H9 (cell line): ENCODE results near the gene NDUFB10. TPM values are rescaled to one million over a fixed set of nuclear protein-coding genes. Genes with fewer than 3 reads are reported as not detected.

Experiments used
- DNase-seq: peaks from one replicate; pipeline ENCODE4 v3.0.0-alpha.2; 2017
- H2AFZ ChIP-seq: one replicate; pipeline ENCODE4 v1.6.1; 2013; ENCODE audit warnings: mild to moderate bottlenecking, low read length, control low read depth, moderate library complexity
- H2AK5ac ChIP-seq: 2 replicates; pipeline ENCODE4 v1.6.1; 2013; ENCODE audit warnings: low read length, control low read depth, mixed read lengths; ENCODE audit not compliant: insufficient read length
- H2BK120ac ChIP-seq: one replicate; pipeline ENCODE4 v1.6.1; 2013; ENCODE audit warnings: low read depth, mild to moderate bottlenecking, low read length, control low read depth, inconsistent platforms; ENCODE audit not compliant: poor library complexity, severe bottlenecking
- H2BK12ac ChIP-seq: 2 replicates; pipeline ENCODE4 v1.6.1; 2013; ENCODE audit warnings: low read length, control low read depth, mixed read lengths, low read depth; ENCODE audit not compliant: insufficient read length
- H2BK15ac ChIP-seq: 2 replicates; pipeline ENCODE4 v1.6.1; 2013; ENCODE audit warnings: low read depth, low read length, control low read depth
- H2BK20ac ChIP-seq: one replicate; pipeline ENCODE4 v1.6.1; 2013; ENCODE audit warnings: low read depth, mild to moderate bottlenecking, low read length, control low read depth, inconsistent platforms; ENCODE audit not compliant: poor library complexity, severe bottlenecking
- H2BK5ac ChIP-seq: 2 replicates; pipeline ENCODE4 v1.6.1; 2013; ENCODE audit warnings: low read length, control low read depth, mixed read lengths; ENCODE audit not compliant: insufficient read length
- H3K14ac ChIP-seq: 2 replicates; pipeline ENCODE4 v1.6.1; 2013; ENCODE audit warnings: low read length, control low read depth; ENCODE audit not compliant: insufficient read depth
- H3K18ac ChIP-seq: 2 replicates; pipeline ENCODE4 v1.6.1; 2013; ENCODE audit warnings: low read depth, mild to moderate bottlenecking, mixed read lengths, low read length, control low read depth; ENCODE audit not compliant: insufficient read length
- H3K23ac ChIP-seq: 2 replicates; pipeline ENCODE4 v1.6.1; 2013; ENCODE audit warnings: low read length, control low read depth, mixed read lengths, low read depth; ENCODE audit not compliant: insufficient read length
- H3K23me2 ChIP-seq: 2 replicates; pipeline ENCODE4 v1.6.1; 2013; ENCODE audit warnings: low read depth, mild to moderate bottlenecking, mixed read lengths, low read length, control low read depth; ENCODE audit not compliant: insufficient read length, poor library complexity, severe bottlenecking
- H3K27ac ChIP-seq: 2 replicates; pipeline ENCODE4 v1.5.1; 2013; ENCODE audit warnings: low read length, control low read depth, mixed read lengths, low read depth; ENCODE audit not compliant: insufficient read length
- H3K27me3 ChIP-seq: 2 replicates; pipeline ENCODE4 v1.6.1; 2013; ENCODE audit warnings: low read length, control low read depth, inconsistent platforms; ENCODE audit not compliant: insufficient read depth
- H3K4ac ChIP-seq: 2 replicates; pipeline ENCODE4 v1.6.1; 2013; ENCODE audit warnings: low read depth, mild to moderate bottlenecking, control low read depth, inconsistent platforms, low read length, moderate library complexity
- H3K4me1 ChIP-seq: 2 replicates; pipeline ENCODE4 v1.6.1; 2013; ENCODE audit warnings: low read length, control low read depth, inconsistent platforms; ENCODE audit not compliant: insufficient read depth
- H3K4me2 ChIP-seq: 2 replicates; pipeline ENCODE4 v1.6.1; 2013; ENCODE audit warnings: low read length, control low read depth, mixed read lengths; ENCODE audit not compliant: insufficient read length, insufficient read depth
- H3K56ac ChIP-seq: 2 replicates; pipeline ENCODE4 v1.6.1; 2013; ENCODE audit warnings: low read depth, mild to moderate bottlenecking, mixed read lengths, low read length, control low read depth; ENCODE audit not compliant: insufficient read length
- H3K79me1 ChIP-seq: 2 replicates; pipeline ENCODE4 v1.6.1; 2013; ENCODE audit warnings: low read depth, mild to moderate bottlenecking, moderate library complexity, low read length, control low read depth, inconsistent platforms; ENCODE audit not compliant: insufficient read depth, poor library complexity, severe bottlenecking
- H3K79me2 ChIP-seq: 2 replicates; pipeline ENCODE4 v1.6.1; 2013; ENCODE audit warnings: low read length, control low read depth, inconsistent platforms; ENCODE audit not compliant: insufficient read depth
- H3K9ac ChIP-seq: 2 replicates; pipeline ENCODE4 v1.6.1; 2013; ENCODE audit warnings: low read length, control low read depth, mixed read lengths; ENCODE audit not compliant: insufficient read length; ENCODE audit errors: extremely low read depth
- H3K9me3 ChIP-seq: one replicate; pipeline ENCODE4 v1.6.1; 2013; ENCODE audit warnings: low read depth, low read length, inconsistent platforms; ENCODE audit not compliant: control insufficient read depth
- H3T11ph ChIP-seq: one replicate; pipeline ENCODE4 v1.6.1; 2013; ENCODE audit warnings: mild to moderate bottlenecking, low read length, control low read depth, inconsistent platforms
- H4K20me1 ChIP-seq: one replicate; pipeline ENCODE4 v1.6.1; 2013; ENCODE audit not compliant: control insufficient read depth, insufficient read length, insufficient read depth
- H4K5ac ChIP-seq: 2 replicates; pipeline ENCODE4 v1.6.1; 2013; ENCODE audit warnings: low read depth, mild to moderate bottlenecking, mixed read lengths, low read length, control low read depth; ENCODE audit not compliant: insufficient read length
- H4K8ac ChIP-seq: replicated peaks from 2 replicates; pipeline ENCODE4 v1.6.1; 2013; ENCODE audit warnings: low read length, control low read depth, mixed read lengths, low read depth; ENCODE audit not compliant: insufficient read length
- H4K91ac ChIP-seq: 2 replicates; pipeline ENCODE4 v1.6.1; 2013; ENCODE audit warnings: low read depth, mild to moderate bottlenecking, moderate library complexity, mixed read lengths, low read length, control low read depth; ENCODE audit not compliant: insufficient read length
- H3K27ac Mint-ChIP-seq, 3 experiments: 2 replicates in 2 of 3; 3 replicates in 1 of 3; pipeline ENCODE4 v1.8.0; 2020 to 2021; ENCODE audit warnings: mixed read lengths in 3 of 3, mild to moderate bottlenecking in 1 of 3, moderate library complexity in 1 of 3
- H3K27me3 Mint-ChIP-seq: 2 replicates; pipeline ENCODE4 v1.8.0; 2021; ENCODE audit warnings: low read depth, mild to moderate bottlenecking, moderate library complexity, mixed read lengths
- H3K36me3 Mint-ChIP-seq, 3 experiments: 2 replicates in 2 of 3; 3 replicates in 1 of 3; pipeline ENCODE4 v1.8.0; 2020 to 2021; ENCODE audit warnings: low read depth in 3 of 3, mixed read lengths in 3 of 3; ENCODE audit not compliant: insufficient read depth in 1 of 3
- H3K4me1 Mint-ChIP-seq, 2 experiments: 2 replicates each; pipeline ENCODE4 v1.8.0; 2020; ENCODE audit warnings: mixed read lengths in 2 of 2
- H3K4me3 Mint-ChIP-seq, 2 experiments: 2 replicates in 1 of 2; 3 replicates in 1 of 2; pipeline ENCODE4 v1.8.0; 2020 to 2021; ENCODE audit warnings: mild to moderate bottlenecking in 2 of 2, mixed read lengths in 2 of 2, moderate library complexity in 1 of 2
- H3K9me3 Mint-ChIP-seq, 2 experiments: 2 replicates in 1 of 2; 3 replicates in 1 of 2; pipeline ENCODE4 v1.8.0; 2020; ENCODE audit warnings: mild to moderate bottlenecking in 2 of 2, mixed read lengths in 2 of 2, moderate library complexity in 1 of 2
- WGBS: extraction: QIAGEN DNeasy Blood & Tissue Kit; methylation state at CpG from one replicate; pipeline ENCODE4 v1.1.7; 2013; ENCODE audit warnings: missing lambda C conversion rate, low lambda C conversion rate, mixed read lengths; ENCODE audit not compliant: insufficient read length; ENCODE audit errors: extremely low coverage; 5-methylcytosine and 5-hydroxymethylcytosine counted together
- total RNA-seq: library from RNA; stranded (reverse); gene quantifications from 2 replicates; pipeline ENCODE4 v1.2.1, GENCODE V29; 2021
- TF ChIP-seq, protein P1 (sequence below): fragments of 200-600 bp; sonication (generic); conservative IDR thresholded peaks from 3 replicates; pipeline ENCODE4 v1.8.0; 2021; ENCODE audit warnings: antibody characterized with exemption, mild to moderate bottlenecking

Gene NDUFB10
- total RNA-seq, 1 experiment from 2014 or later, result 191 TPM

DNA sequence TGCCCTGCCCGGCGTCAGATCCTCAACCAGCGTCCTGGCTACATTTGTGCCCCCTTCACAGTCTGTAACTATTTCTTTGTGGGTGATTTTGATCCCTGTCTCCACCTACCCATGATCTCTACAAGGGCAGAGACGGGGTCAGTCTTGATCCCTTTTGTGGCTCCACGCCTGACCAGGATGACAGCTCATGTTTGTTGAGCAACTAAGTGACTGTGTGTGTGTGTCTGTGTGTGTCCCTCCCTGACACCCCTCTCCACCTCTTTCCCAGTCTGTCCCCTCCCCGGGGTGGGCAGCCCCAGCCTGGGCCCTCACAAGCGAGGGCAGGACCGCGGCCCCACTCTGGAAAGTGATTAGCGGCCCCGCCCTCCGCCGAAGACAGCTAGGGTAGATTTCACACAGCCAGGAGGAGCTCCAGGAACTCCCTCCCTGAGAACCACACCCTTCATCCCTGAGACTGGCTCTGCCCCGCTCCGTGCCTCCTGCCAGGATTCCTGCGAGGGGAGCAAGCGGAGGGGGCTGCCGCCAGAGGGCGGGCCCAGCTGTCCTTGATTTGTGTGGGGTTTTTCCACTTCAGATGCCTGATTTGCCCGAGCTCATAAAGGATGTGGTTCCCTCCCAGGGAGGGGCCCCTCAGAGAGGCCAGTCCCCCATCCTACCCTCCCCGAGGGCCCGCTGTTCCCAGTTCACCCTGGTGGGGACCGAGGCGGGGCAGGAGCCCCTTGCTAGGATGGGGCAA lies 35.9 kb upstream of the NDUFB10 start:
- Histone ChIP-seq H4K91ac (no peak overlapping the region), H2BK120ac (no peak overlapping the region), H3K79me2 (no peaks in the 10 kb centered on the region), H2BK12ac (no peak overlapping the region), H3K27ac (no peak overlapping the region), H2BK20ac (no peak overlapping the region), H3K4me2 (peak overlapping the region; percentile 23), H3K23me2 (peaks cover 3% of the 10 kb centered on the region), H2BK5ac (no peak overlapping the region), H3K23ac (no peak overlapping the region), H3K79me1 (no peaks in the 10 kb centered on the region), H3K18ac (no peak overlapping the region), H3K4me1 (no peaks in the 10 kb centered on the region; the same call in 1 of the 2 replicates), H2AK5ac (no peak overlapping the region), H3K4ac (no peak overlapping the region), H2AFZ (no peak overlapping the region), H2BK15ac (no peak overlapping the region), H3K27me3 (peaks cover 23% of the 10 kb centered on the region; the same call in 1 of the 2 replicates), H3K9ac (no peak overlapping the region), H3K56ac (no peak overlapping the region), H3K14ac (no peak overlapping the region), H4K20me1 (no peaks in the 10 kb centered on the region), H4K5ac (no peak overlapping the region), H3T11ph (no peak overlapping the region), H3K9me3 (no peaks in the 10 kb centered on the region), H4K8ac (no peak overlapping the region)
- WGBS, result no CpG with 5 or more reads among the region's 24 CpGs
- Mint-ChIP-seq H3K9me3 (peaks cover 2% of the 10 kb centered on the region in 2 experiments; a peak in 3 of 5 replicates), H3K27me3 (peaks cover 76% of the 10 kb centered on the region), H3K36me3 (peaks cover 0 to 2% (median 0%) of the 10 kb centered on the region in 3 experiments; a peak in 1 of 7 replicates), H3K27ac (no peak overlapping the region), H3K4me3 (peak overlapping the region; percentile 4 to 5; a peak in 1 of 5 replicates), H3K4me1 (peaks cover 11 to 41% of the 10 kb centered on the region in 2 experiments)
- TF ChIP-seq, protein P1, sequence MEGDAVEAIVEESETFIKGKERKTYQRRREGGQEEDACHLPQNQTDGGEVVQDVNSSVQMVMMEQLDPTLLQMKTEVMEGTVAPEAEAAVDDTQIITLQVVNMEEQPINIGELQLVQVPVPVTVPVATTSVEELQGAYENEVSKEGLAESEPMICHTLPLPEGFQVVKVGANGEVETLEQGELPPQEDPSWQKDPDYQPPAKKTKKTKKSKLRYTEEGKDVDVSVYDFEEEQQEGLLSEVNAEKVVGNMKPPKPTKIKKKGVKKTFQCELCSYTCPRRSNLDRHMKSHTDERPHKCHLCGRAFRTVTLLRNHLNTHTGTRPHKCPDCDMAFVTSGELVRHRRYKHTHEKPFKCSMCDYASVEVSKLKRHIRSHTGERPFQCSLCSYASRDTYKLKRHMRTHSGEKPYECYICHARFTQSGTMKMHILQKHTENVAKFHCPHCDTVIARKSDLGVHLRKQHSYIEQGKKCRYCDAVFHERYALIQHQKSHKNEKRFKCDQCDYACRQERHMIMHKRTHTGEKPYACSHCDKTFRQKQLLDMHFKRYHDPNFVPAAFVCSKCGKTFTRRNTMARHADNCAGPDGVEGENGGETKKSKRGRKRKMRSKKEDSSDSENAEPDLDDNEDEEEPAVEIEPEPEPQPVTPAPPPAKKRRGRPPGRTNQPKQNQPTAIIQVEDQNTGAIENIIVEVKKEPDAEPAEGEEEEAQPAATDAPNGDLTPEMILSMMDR, result peak; percentile 76
- DNase-seq, result peak; percentile 91
